Endodermal cell (in vitro differentiated cells): ENCODE results near the gene FLG. TPM values are rescaled to one million over a fixed set of nuclear protein-coding genes. Genes with fewer than 3 reads are reported as not detected.
"Not testable (repeated sequence)": the region's sequence is repeated elsewhere in the genome, so short reads cannot be mapped to it uniquely, and the experiment has no call there.

Experiments used
- DNase-seq: peaks from one replicate; pipeline ENCODE4 v3.0.0-alpha.2; 2017
- H3K27ac ChIP-seq: 2 replicates; pipeline ENCODE4 v1.5.1; 2013; ENCODE audit warnings: mild to moderate bottlenecking, low read depth, low read length, moderate library complexity
- H3K27me3 ChIP-seq: 2 replicates; pipeline ENCODE4 v1.6.1; 2013; ENCODE audit warnings: mild to moderate bottlenecking, low read length, moderate library complexity; ENCODE audit not compliant: insufficient read depth, control insufficient read depth, poor library complexity, severe bottlenecking
- H3K36me3 ChIP-seq: 2 replicates; pipeline ENCODE4 v1.7.0; 2013; ENCODE audit warnings: mild to moderate bottlenecking, low read length, moderate library complexity; ENCODE audit not compliant: control insufficient read depth, insufficient read depth
- H3K4me1 ChIP-seq: one replicate; pipeline ENCODE4 v1.7.0; 2013; ENCODE audit warnings: low read length; ENCODE audit not compliant: control insufficient read depth, insufficient read depth
- H3K4me3 ChIP-seq: 2 replicates; pipeline ENCODE4 v1.5.1; 2013; ENCODE audit warnings: mild to moderate bottlenecking, low read length, moderate library complexity
- H3K9ac ChIP-seq: 2 replicates; pipeline ENCODE4 v1.6.1; 2013; ENCODE audit warnings: mild to moderate bottlenecking, low read length, moderate library complexity; ENCODE audit not compliant: poor library complexity, severe bottlenecking; ENCODE audit errors: extremely low read depth
- H3K9me3 ChIP-seq: 2 replicates; pipeline ENCODE4 v1.6.1; 2013; ENCODE audit warnings: mild to moderate bottlenecking, low read length, moderate library complexity; ENCODE audit not compliant: control insufficient read depth
- H3K27ac Mint-ChIP-seq: 2 replicates; pipeline ENCODE4 v1.8.0; 2020; ENCODE audit warnings: mixed read lengths
- H3K27me3 Mint-ChIP-seq: 2 replicates; pipeline ENCODE4 v1.8.0; 2021; ENCODE audit warnings: mild to moderate bottlenecking, mixed read lengths; ENCODE audit not compliant: insufficient read depth
- H3K36me3 Mint-ChIP-seq: 2 replicates; pipeline ENCODE4 v1.8.0; 2020; ENCODE audit warnings: low read depth, mixed read lengths
- H3K4me1 Mint-ChIP-seq: 2 replicates; pipeline ENCODE4 v1.8.0; 2020; ENCODE audit warnings: mixed read lengths
- H3K4me3 Mint-ChIP-seq: 2 replicates; pipeline ENCODE4 v1.8.0; 2020; ENCODE audit warnings: mild to moderate bottlenecking, moderate library complexity, mixed read lengths
- H3K9me3 Mint-ChIP-seq: 2 replicates; pipeline ENCODE4 v1.8.0; 2020; ENCODE audit warnings: mild to moderate bottlenecking, mixed read lengths
- WGBS, 2 experiments: methylation state at CpG; one replicate each; pipeline versions ENCODE4 v1.1.5 to v1.1.7; 2013; ENCODE audit warnings: missing lambda C conversion rate in 2 of 2, mixed read lengths in 1 of 2; ENCODE audit not compliant: insufficient coverage in 1 of 2, insufficient read length in 1 of 2; 5-methylcytosine and 5-hydroxymethylcytosine counted together
- total RNA-seq, 2 donors: library from RNA; stranded (reverse); fragmentation: NEBNext Ultra II Directional in 1 of 2; extraction: Animal tissue kit (Norgen Biotek cat#: 25700) in 1 of 2; gene quantifications; 2 replicates in 1 of 2; 3 replicates in 1 of 2; pipeline ENCODE4 v1.2.1, GENCODE V29; 2021

The FLG gene
- total RNA-seq, 2 donors from 2014 or later, result not detected

DNA sequence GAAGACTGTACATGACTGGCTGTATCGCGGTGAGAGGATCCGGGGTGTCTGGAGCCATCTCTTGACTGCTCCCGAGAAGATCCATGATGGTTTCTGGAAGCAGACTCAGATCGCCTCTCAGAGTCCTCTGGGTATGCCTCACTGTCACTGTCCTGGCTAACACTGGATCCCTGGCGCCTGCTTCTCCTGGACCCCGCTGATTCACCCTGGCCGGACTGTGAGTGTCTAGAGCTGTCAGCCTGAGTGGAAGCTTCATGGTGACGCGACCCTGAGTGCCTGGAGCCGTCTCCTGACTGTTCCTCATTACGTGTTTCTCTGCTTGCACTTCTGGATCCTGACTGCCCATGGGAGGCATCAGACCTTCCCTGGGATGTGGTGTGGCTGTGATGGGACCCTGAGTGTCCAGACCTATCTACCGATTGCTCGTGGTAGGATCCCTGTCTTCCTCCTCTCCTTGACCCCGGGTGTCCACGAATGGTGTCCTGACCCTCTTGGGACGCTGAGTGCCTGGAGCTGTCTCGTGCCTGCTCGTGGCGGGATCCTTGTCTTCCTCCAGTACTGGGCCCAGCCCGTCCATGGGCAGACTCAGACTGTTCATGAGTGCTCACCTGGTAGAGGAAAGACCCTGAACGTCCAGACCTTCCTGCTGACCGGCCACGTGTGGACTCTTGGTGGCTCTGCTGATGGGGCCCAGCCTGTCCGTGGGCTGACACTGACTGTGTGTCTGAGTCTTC, 21.7 kb downstream of the FLG start:
- H3K4me3 Mint-ChIP-seq, H3K27ac ChIP-seq, H3K4me3 ChIP-seq, H3K9ac ChIP-seq, DNase-seq, H3K4me1 ChIP-seq, H3K27me3 ChIP-seq, H3K27me3 Mint-ChIP-seq, H3K36me3 ChIP-seq, H3K27ac Mint-ChIP-seq, H3K36me3 Mint-ChIP-seq, H3K4me1 Mint-ChIP-seq: not testable (repeated sequence)
- 89 to 90% methylated on average over 11 to 21 of the region's 25 CpGs for WGBS, 2 experiments
- peaks cover 23% of the 10 kb centered on the region for H3K9me3 ChIP-seq
- peaks cover 87% of the 10 kb centered on the region for H3K9me3 Mint-ChIP-seq

DNA sequence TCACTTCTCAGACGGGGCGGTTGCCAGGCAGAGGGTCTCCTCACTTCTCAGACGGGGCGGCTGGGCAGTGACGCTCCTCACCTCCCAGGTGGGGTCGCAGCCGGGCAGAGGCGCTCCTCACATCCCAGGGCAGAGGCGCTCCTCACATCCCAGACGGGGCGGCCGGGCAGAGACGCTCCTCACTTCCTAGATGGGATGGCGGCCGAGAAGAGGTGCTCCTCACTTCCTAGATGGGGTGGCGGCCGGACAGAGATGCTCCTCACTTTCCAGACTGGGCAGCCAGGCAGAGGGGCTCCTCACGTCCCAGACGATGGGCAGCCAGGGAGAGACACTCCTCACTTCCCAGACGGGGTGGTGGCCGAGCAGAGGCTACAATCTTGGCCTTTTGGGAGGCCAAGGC, 68.6 kb downstream of the FLG start:
- not testable (repeated sequence) for H3K27me3 ChIP-seq, H3K27ac ChIP-seq, H3K36me3 Mint-ChIP-seq, H3K4me1 Mint-ChIP-seq, H3K4me3 ChIP-seq, H3K36me3 ChIP-seq, DNase-seq, H3K27me3 Mint-ChIP-seq, H3K9ac ChIP-seq, H3K4me1 ChIP-seq, H3K27ac Mint-ChIP-seq, H3K4me3 Mint-ChIP-seq
- WGBS, 2 experiments, result 74 to 76% methylated on average over 5 to 21 of the region's 21 CpGs
- H3K9me3 ChIP-seq, result peaks cover 40% of the 10 kb centered on the region
- H3K9me3 Mint-ChIP-seq, result peaks cover 73% of the 10 kb centered on the region

Other genes with a start within 250 kb of the FLG start
- gene TCHHL1, start 236.2 kb downstream of the FLG start, total RNA-seq, result not detected
- gene TCHH, start 209.8 kb downstream of the FLG start, total RNA-seq, result under 1 TPM; 0.09 TPM
- gene RPTN, start 166.0 kb downstream of the FLG start, total RNA-seq, result not detected
- gene HRNR, start 101.0 kb downstream of the FLG start, total RNA-seq, result not detected
- not detected for gene FLG2, start 34.8 kb upstream of the FLG start, total RNA-seq
- gene CRNN, start 89.0 kb upstream of the FLG start, total RNA-seq, result not detected
- gene LCE5A, start 185.6 kb upstream of the FLG start, total RNA-seq, result not detected
- not detected for gene CRCT1, start 189.2 kb upstream of the FLG start, total RNA-seq
- not detected for gene LCE3E, start 241.5 kb upstream of the FLG start, total RNA-seq